Activated naive CD8-positive, alpha-beta T cell (primary cell): Measurements from ENCODE around the gene REM1.
A peak's percentile ranks its signal among the peaks of the same experiment; 100 is the strongest.
"Not testable (repeated sequence)": the region's sequence is repeated elsewhere in the genome, so short reads cannot be mapped to it uniquely, and the experiment has no call there.

Source experiments
- H3K27ac Mint-ChIP-seq: one replicate; pipeline ENCODE4 v1.8.0; 2021; ENCODE audit warnings: mixed read lengths
- H3K27me3 Mint-ChIP-seq: one replicate; pipeline ENCODE4 v1.8.0; 2021; ENCODE audit warnings: mixed read lengths
- H3K36me3 Mint-ChIP-seq: one replicate; pipeline ENCODE4 v1.8.0; 2021; ENCODE audit warnings: mixed read lengths
- H3K4me1 Mint-ChIP-seq: one replicate; pipeline ENCODE4 v1.8.0; 2021; ENCODE audit warnings: low read depth, mixed read lengths
- H3K4me3 Mint-ChIP-seq: one replicate; pipeline ENCODE4 v1.8.0; 2021; ENCODE audit warnings: mild to moderate bottlenecking, mixed read lengths
- H3K9me3 Mint-ChIP-seq: one replicate; pipeline ENCODE4 v1.8.0; 2021; ENCODE audit warnings: low read depth, mixed read lengths

Gene REM1

GRCh38 chr20:31502884-31503673 is 28.0 kb downstream of the REM1 start:
- not testable (repeated sequence) for H3K4me3 Mint-ChIP-seq, H3K4me1 Mint-ChIP-seq, H3K36me3 Mint-ChIP-seq, H3K9me3 Mint-ChIP-seq, H3K27me3 Mint-ChIP-seq, H3K27ac Mint-ChIP-seq

- Mint-ChIP-seq H3K4me3 (no peak overlapping the region), H3K36me3 (no peaks in the 10 kb centered on the region), H3K27me3 (peaks cover 12% of the 10 kb centered on the region), H3K9me3 (no peaks in the 10 kb centered on the region), H3K27ac (no peak overlapping the region), H3K4me1 (peaks cover 2% of the 10 kb centered on the region)
Observed at GRCh38 chr20:31505903-31506302, 30.8 kb downstream of the REM1 start.

GRCh38 chr20:31508517-31509244 is 33.6 kb downstream of the REM1 start:
- H3K36me3 Mint-ChIP-seq = no peaks in the 10 kb centered on the region
- H3K4me1 Mint-ChIP-seq = peaks cover under 1% of the 10 kb centered on the region
- H3K27me3 Mint-ChIP-seq = peaks cover 11% of the 10 kb centered on the region
- no peaks in the 10 kb centered on the region for H3K9me3 Mint-ChIP-seq
- no peak overlapping the region for H3K4me3 Mint-ChIP-seq
- H3K27ac Mint-ChIP-seq = no peak overlapping the region

DNA sequence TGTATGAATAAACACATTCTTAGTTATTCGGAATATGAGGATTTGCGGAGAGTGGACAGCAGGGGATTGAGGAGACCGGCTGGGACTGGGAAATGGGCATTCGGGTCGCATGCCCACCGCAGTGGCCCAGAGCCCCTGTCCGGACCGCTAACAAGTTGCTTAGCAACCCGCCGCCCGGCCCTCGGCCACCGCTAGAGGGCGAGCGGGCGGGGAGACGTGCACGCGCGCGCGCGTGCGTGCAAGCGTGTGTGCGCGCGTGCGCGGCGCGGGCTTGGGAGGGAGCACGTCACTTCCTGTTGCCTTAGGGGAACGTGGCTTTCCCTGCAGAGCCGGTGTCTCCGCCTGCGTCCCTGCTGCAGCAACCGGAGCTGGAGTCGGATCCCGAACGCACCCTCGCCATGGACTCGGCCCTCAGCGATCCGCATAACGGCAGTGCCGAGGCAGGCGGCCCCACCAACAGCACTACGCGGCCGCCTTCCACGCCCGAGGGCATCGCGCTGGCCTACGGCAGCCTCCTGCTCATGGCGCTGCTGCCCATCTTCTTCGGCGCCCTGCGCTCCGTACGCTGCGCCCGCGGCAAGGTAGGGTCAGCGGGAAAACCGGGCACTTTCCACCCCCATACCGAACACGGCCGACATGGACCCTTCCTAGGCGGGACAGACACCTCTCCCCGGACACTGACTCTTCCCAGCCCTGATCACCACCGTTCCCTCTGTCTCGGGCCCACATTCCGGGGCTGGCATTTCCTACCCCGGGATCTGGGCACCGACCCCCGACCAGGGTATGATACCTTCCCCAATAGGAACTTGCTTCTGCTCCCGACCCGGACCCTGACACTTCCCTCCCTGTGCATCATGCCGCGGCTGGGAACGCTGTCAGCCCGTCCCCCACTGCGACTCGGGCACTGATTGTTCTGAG is 39.3 kb downstream of the REM1 start, which contains the start of gene HM13:
Gene HM13 (plus strand): TSS at position 289 of the 918 bp plus-strand sequence. CDS start 110 bp downstream, at position 399.
- Mint-ChIP-seq H3K9me3 (no peaks in the 10 kb centered on the region), H3K36me3 (peaks cover 2% of the 10 kb centered on the region), H3K4me1 (peaks cover 7% of the 10 kb centered on the region), H3K27ac (no peak within 1 kb of the TSS), H3K4me3 (peak within 1 kb of the TSS; percentile 79), H3K27me3 (no peaks in the 10 kb centered on the region)

- H3K4me3 Mint-ChIP-seq = no peak overlapping the region
- H3K27me3 Mint-ChIP-seq = no peaks in the 10 kb centered on the region
- no peaks in the 10 kb centered on the region for H3K9me3 Mint-ChIP-seq
- peaks cover 2% of the 10 kb centered on the region for H3K36me3 Mint-ChIP-seq
- no peak overlapping the region for H3K27ac Mint-ChIP-seq
- H3K4me1 Mint-ChIP-seq = peaks cover 12% of the 10 kb centered on the region
Observed at GRCh38 chr20:31515072-31515774, 40.1 kb downstream of the REM1 start.

DNA sequence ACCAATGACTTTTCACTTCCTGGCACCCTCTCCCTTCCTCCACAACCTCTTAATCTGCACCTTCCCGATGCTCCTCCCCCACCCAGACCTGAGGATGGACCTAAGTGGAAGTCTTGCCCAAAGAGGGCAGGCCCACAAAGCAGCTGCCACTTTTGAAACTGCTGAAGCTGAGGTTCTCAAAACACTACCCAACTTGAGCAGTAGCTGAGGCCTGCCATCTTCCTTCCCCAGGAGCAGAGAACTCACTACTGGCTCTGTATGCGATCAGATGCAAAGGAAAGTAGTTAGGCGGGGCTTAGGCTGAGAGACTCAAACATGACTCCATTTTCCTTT is 40.7 kb downstream of the REM1 start:
- H3K27me3 Mint-ChIP-seq = no peaks in the 10 kb centered on the region
- H3K36me3 Mint-ChIP-seq = peaks cover 2% of the 10 kb centered on the region
- H3K4me3 Mint-ChIP-seq = no peak overlapping the region
- H3K9me3 Mint-ChIP-seq = no peaks in the 10 kb centered on the region
- H3K27ac Mint-ChIP-seq = no peak overlapping the region
- H3K4me1 Mint-ChIP-seq = peaks cover 15% of the 10 kb centered on the region

DNA sequence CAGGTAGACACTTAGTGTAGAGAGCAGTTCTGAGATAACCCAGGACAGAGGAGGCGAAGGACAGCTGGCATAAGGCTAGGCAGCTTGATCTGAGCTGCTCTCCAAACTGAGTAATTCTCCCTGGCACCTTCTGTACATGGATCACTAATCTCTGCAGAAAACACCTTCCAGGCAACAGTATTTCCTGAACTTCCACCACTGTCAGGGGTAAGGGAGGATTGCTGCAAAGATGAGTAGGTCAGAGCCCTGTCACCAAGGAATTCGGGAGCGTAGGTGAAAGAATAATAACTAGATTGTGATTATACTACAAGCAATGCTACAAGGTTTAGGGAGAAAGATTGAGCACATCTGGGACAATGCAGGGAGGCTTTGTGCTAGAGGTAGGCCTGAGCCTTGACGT is 41.1 kb downstream of the REM1 start:
- H3K4me3 Mint-ChIP-seq = no peak overlapping the region
- H3K9me3 Mint-ChIP-seq = no peaks in the 10 kb centered on the region
- peaks cover 15% of the 10 kb centered on the region for H3K4me1 Mint-ChIP-seq
- no peak overlapping the region for H3K27ac Mint-ChIP-seq
- no peaks in the 10 kb centered on the region for H3K27me3 Mint-ChIP-seq
- H3K36me3 Mint-ChIP-seq = peaks cover 2% of the 10 kb centered on the region

GRCh38 chr20:31516651-31517050 is 41.6 kb downstream of the REM1 start:
- Mint-ChIP-seq H3K4me1 (peaks cover 15% of the 10 kb centered on the region), H3K36me3 (peaks cover 2% of the 10 kb centered on the region), H3K4me3 (no peak overlapping the region)

DNA sequence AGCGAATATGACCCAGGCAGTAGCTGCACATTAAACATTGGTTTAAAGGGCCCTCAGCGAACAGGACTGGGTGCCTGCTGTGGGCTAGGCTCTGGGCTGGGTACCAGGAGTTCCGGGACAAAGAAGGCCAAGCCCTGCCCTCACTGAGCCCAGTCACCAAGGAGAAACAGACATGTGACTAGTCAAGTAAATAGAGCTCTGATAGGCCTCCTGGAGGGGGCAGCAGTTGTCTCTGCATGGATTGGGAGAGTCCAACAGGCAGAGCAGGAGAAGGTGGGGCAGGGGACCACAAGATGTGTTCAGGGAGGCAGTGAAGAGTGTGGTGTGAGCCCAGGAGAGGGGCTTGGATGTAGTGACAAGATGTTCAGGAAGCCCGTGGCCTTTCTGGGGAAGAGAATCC is 42.3 kb downstream of the REM1 start:
- peaks cover 19% of the 10 kb centered on the region for H3K4me1 Mint-ChIP-seq
- H3K9me3 Mint-ChIP-seq = no peaks in the 10 kb centered on the region
- H3K27me3 Mint-ChIP-seq = no peaks in the 10 kb centered on the region
- no peak overlapping the region for H3K4me3 Mint-ChIP-seq
- peaks cover 2% of the 10 kb centered on the region for H3K36me3 Mint-ChIP-seq
- H3K27ac Mint-ChIP-seq = no peak overlapping the region

More at GRCh38 chr20:31516651-31517050, 41.6 kb downstream of the REM1 start:
- Mint-ChIP-seq H3K9me3 (no peaks in the 10 kb centered on the region), H3K27ac (no peak overlapping the region), H3K27me3 (no peaks in the 10 kb centered on the region)

GRCh38 chr20:31521267-31521666 is 46.2 kb downstream of the REM1 start:
- H3K4me3 Mint-ChIP-seq, H3K9me3 Mint-ChIP-seq, H3K27ac Mint-ChIP-seq, H3K27me3 Mint-ChIP-seq, H3K36me3 Mint-ChIP-seq: not testable (repeated sequence)
- H3K4me1 Mint-ChIP-seq = peaks cover 36% of the 10 kb centered on the region

DNA sequence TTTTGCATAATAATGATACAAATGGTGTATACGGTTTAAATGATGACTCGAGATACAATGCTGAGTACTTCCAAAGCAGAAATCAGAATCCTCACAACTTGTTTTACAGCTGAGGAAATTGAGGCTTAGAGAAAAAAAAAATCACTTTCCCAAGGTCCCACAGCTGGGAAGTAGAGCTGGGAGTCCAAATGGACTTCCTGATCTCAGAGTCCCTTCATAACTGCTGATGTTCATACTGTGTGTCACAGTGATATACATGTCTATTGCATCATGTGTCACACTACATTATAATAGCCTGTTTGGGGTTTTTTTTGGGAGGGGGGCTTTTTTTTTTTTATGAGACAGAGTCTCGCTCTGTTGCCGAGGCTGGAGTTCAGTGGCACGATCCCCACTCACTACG is 47.6 kb downstream of the REM1 start:
- Mint-ChIP-seq H3K9me3 (no peaks in the 10 kb centered on the region), H3K4me3 (no peak overlapping the region), H3K27ac (no peak overlapping the region), H3K27me3 (no peaks in the 10 kb centered on the region), H3K4me1 (peaks cover 40% of the 10 kb centered on the region), H3K36me3 (peaks cover 2% of the 10 kb centered on the region)

DNA sequence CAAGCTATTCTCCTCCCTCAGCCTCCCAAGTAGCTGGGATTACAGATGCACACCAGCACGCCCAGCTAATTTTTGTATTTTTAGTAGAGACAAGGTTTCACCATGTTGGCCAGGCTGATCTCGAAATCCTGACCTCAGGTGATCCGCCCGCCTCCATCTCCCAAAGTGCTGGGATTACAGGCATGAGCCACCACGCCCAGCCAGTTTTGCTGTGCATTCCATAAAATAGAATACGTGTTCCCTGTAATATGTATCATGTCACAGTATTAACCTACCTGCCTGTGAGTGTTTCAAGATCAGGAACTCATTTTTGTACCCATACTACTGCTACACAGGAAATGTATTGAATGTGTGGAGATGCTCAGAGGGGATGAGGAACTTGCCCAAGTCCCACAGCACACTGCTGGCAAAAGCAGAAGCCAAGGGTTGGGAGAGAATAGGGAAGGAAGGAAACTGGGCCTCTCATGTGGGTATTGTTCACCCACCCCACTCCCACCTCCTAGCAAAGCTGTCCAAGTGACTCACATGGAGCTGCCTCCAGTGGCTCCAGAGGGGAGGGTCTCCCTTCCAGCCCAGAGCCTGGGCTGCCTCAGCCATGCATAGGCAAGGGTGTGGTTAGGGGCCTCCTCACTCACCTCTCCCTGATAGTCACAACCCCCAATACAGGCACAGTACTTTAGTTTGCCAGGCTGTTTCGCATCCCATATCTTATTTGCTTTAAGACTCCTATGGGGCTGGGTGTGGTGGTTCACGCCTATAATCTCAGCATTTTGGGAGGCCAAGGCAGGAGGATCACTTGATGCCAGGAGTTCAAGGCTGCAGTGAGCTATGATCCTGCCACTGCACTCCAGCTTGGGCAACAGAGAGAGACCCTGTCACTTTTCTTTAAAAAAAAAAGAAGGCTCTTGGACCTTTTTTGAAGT is 48.5 kb downstream of the REM1 start:
- no peak overlapping the region for H3K4me3 Mint-ChIP-seq
- H3K4me1 Mint-ChIP-seq = peaks cover 40% of the 10 kb centered on the region
- no peaks in the 10 kb centered on the region for H3K27me3 Mint-ChIP-seq
- H3K36me3 Mint-ChIP-seq = peaks cover 2% of the 10 kb centered on the region
- H3K27ac Mint-ChIP-seq = no peak overlapping the region
- H3K9me3 Mint-ChIP-seq = no peaks in the 10 kb centered on the region

DNA sequence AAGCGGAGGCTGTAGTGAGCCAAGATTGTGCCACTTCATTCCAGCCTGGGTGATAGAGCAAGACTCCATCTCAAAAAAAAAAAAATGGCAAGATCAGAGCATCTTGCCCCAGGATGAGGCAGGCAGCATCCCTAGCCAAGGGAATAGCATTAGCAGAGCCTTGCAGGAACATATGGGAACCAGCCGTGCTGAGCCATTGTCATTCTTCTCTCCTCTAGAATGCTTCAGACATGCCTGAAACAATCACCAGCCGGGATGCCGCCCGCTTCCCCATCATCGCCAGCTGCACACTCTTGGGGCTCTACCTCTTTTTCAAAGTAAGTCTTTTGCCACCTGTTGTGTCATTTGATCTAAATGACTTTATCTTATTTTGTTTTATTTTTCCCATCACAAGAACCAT is 52.2 kb downstream of the REM1 start:
- H3K27me3 Mint-ChIP-seq = no peaks in the 10 kb centered on the region
- H3K4me3 Mint-ChIP-seq = no peak overlapping the region
- H3K9me3 Mint-ChIP-seq = no peaks in the 10 kb centered on the region
- peaks cover 25% of the 10 kb centered on the region for H3K4me1 Mint-ChIP-seq
- peaks cover 2% of the 10 kb centered on the region for H3K36me3 Mint-ChIP-seq
- no peak overlapping the region for H3K27ac Mint-ChIP-seq
